Measurements from ENCODE around the gene RABEPK.

DNA sequence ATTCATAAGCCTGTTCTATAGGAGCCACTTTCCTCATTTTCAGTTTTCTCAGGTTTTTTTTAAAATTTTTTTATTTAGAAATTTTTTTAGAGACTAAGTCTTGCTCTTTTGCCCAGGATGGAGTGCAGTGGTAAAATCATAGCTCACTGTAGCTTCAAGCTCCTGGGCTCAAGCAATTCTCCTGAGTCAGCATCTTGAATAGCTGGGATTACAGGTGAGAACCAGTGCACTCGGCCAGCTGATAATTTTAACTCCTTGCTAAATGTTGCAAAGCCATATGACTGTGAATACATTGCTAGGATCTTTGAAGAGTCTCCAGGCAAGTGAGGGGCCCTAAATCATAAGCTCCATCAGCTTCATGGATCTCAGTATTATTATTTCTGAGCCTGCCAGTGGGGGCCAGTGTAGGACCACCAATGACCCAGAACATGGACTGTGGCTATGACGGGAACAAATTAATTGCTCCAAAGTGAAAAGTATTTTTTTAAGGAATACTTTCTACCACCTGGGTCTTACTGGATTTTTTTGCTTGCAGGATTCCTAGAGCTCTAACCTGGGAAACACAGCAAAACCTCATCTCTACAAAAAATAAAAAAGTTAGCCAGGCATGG, 55.5 kb downstream of the RABEPK start:
- TF ChIP-seq EZH2 (IDR thresholded peaks at IDR 0.05) (no peak), POLR2AphosphoS5 (IDR thresholded peaks at IDR 0.05; ENCODE audit: borderline replicate concordance, low read depth, low read length) (no peak)

All from SK-N-MC (cell line).